Glomerular visceral epithelial cell (primary cell): Measurements from ENCODE around the gene ZNF697.
"Not testable (repeated sequence)": the region's sequence is repeated elsewhere in the genome, so short reads cannot be mapped to it uniquely, and the experiment has no call there.

Source experiments
- DNase-seq: peaks from one replicate; pipeline ENCODE4 v3.0.0-alpha.2; 2016; ENCODE audit errors: extremely low spot score

Gene ZNF697

GRCh38 chr1:119631433-119632102 is 16.5 kb downstream of the ZNF697 start:
- peak; percentile 95 for DNase-seq

GRCh38 chr1:119631086-119631432 is 17.0 kb downstream of the ZNF697 start:
- DNase-seq, result no peak

GRCh38 chr1:119626841-119627240 is 21.2 kb downstream of the ZNF697 start:
- DNase-seq, result no peak

- DNase-seq, result no peak
These were observed 22.0 kb downstream of the ZNF697 start for GRCh38 chr1:119626011-119626545.

- no peak for DNase-seq
These were observed 24.4 kb downstream of the ZNF697 start for GRCh38 chr1:119623678-119624077.

- no peak for DNase-seq
These were observed 24.9 kb downstream of the ZNF697 start for GRCh38 chr1:119623193-119623515.

- DNase-seq, result no peak
These were observed 25.5 kb downstream of the ZNF697 start for GRCh38 chr1:119622311-119623192.

GRCh38 chr1:119621705-119622104 is 26.4 kb downstream of the ZNF697 start:
- no peak for DNase-seq

GRCh38 chr1:119617751-119618691 is 30.0 kb downstream of the ZNF697 start:
- DNase-seq, result no peak

GRCh38 chr1:119616748-119617147 is 31.3 kb downstream of the ZNF697 start:
- not testable (repeated sequence) for DNase-seq

- DNase-seq, result not testable (repeated sequence)
These were observed 33.0 kb downstream of the ZNF697 start for GRCh38 chr1:119615100-119615499.

- DNase-seq, result peak; percentile 88
These were observed 34.0 kb downstream of the ZNF697 start for GRCh38 chr1:119613769-119614720.

- DNase-seq, result peak; percentile 63
These were observed 36.4 kb downstream of the ZNF697 start for GRCh38 chr1:119611701-119612113.

GRCh38 chr1:119608816-119609215 is 39.2 kb downstream of the ZNF697 start:
- not testable (repeated sequence) for DNase-seq

GRCh38 chr1:119607087-119607807 is 40.8 kb downstream of the ZNF697 start:
- not testable (repeated sequence) for DNase-seq

GRCh38 chr1:119606394-119606793 is 41.7 kb downstream of the ZNF697 start:
- DNase-seq, result no peak

- DNase-seq, result no peak
These were observed 42.4 kb downstream of the ZNF697 start for GRCh38 chr1:119605686-119606085.

- DNase-seq, result not testable (repeated sequence)
These were observed 43.0 kb downstream of the ZNF697 start for GRCh38 chr1:119605080-119605479.

GRCh38 chr1:119603695-119604094 is 44.4 kb downstream of the ZNF697 start:
- no peak for DNase-seq

GRCh38 chr1:119603241-119603640 is 44.8 kb downstream of the ZNF697 start:
- not testable (repeated sequence) for DNase-seq
